ENCODE data around the gene RIOX2. TPM values are rescaled to one million over a fixed set of nuclear protein-coding genes. Genes with fewer than 3 reads are reported as not detected.

The RIOX2 gene
- total RNA-seq, 3 donors from 2014 or later (not counting 1 experiment from before 2014, with no cell fraction given) = 8.7 to 16.2 (median 13.5) TPM

DNA sequence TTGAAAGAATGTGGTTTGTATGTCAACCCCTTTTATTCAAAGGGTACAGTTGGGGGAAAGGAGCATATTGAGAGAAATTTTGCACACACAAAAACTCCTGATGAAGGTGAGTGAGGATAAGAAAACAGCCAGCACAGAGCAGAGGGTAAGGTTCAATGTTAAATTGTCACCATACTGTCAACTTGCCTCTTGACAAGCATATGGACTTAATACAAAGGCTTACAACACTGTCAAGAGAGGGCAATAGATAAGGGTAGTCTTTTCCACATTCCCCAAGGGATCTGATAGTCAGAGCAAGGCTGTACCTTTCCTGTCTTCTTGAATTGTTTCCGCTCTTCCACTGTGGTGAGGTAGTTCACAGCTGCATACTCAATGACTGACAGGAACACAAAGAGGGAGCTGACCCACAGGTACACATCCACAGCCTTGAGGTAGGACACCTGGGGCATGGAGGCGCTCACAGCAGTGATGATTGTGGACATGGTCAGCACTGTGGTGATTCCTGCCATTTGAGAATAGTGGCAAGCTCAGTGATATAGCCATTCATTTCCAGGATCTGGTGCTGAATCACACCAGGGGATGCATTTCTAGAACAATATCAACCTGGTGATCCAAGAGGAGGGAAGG lies 20.4 kb upstream of the RIOX2 start:
- ATAC-seq = no peak
- H3K27ac Mint-ChIP-seq = no peak overlapping the region
- Histone ChIP-seq H3K27ac (ENCODE audit: low read length) (no peak overlapping the region), H3K4me3 (ENCODE audit: low read length) (no peak overlapping the region), H3K27me3 (ENCODE audit: control insufficient read depth, insufficient read depth, low read length) (no peaks in the 10 kb centered on the region), H3K36me3 (ENCODE audit: control insufficient read depth, insufficient read depth, low read length) (no peaks in the 10 kb centered on the region), H3K4me1 (ENCODE audit: control insufficient read depth, insufficient read depth, low read length) (no peaks in the 10 kb centered on the region), H3K9me3 (ENCODE audit: control insufficient read depth, insufficient read depth, low read length) (no peaks in the 10 kb centered on the region)
- no peak for DNase-seq
- H3K4me3 Mint-ChIP-seq = no peak overlapping the region
- no peak for TF ChIP-seq CTCF (IDR thresholded peaks at IDR 0.05)
- no peaks in the 10 kb centered on the region for H3K36me3 Mint-ChIP-seq
- H3K27me3 Mint-ChIP-seq (ENCODE audit: low read depth in 2 of 2) = peaks cover 0 to 33% of the 10 kb centered on the region in 2 donors
- peaks cover 7 to 8% of the 10 kb centered on the region in 2 donors for H3K4me1 Mint-ChIP-seq
- peaks cover 0 to 5% of the 10 kb centered on the region in 2 donors for H3K9me3 Mint-ChIP-seq
- WGBS (ENCODE audit: insufficient coverage) = 86% methylated on average over 2 of the region's 2 CpGs
- intact Hi-C loops (cut with micrococcal nuclease) = no loop called here

- Histone ChIP-seq H3K27ac (ENCODE audit: low read length) (no peak overlapping the region), H3K9me3 (ENCODE audit: control insufficient read depth, insufficient read depth, low read length) (no peaks in the 10 kb centered on the region), H3K36me3 (ENCODE audit: control insufficient read depth, insufficient read depth, low read length) (no peaks in the 10 kb centered on the region), H3K27me3 (ENCODE audit: control insufficient read depth, insufficient read depth, low read length) (no peaks in the 10 kb centered on the region), H3K4me3 (ENCODE audit: low read length) (no peak overlapping the region), H3K4me1 (ENCODE audit: control insufficient read depth, insufficient read depth, low read length) (no peaks in the 10 kb centered on the region)
- H3K4me1 Mint-ChIP-seq = peaks cover 7 to 8% of the 10 kb centered on the region in 2 donors
- 36% methylated on average over 5 of the region's 5 CpGs for WGBS (ENCODE audit: insufficient coverage)
- H3K27me3 Mint-ChIP-seq (ENCODE audit: low read depth in 2 of 2) = peaks cover 0 to 33% of the 10 kb centered on the region in 2 donors
- no peak overlapping the region for H3K27ac Mint-ChIP-seq
- H3K9me3 Mint-ChIP-seq = peaks cover 0 to 5% of the 10 kb centered on the region in 2 donors
- TF ChIP-seq CTCF (IDR thresholded peaks at IDR 0.05) = no peak
- intact Hi-C loops (cut with micrococcal nuclease) = no loop called here
- H3K36me3 Mint-ChIP-seq = no peaks in the 10 kb centered on the region
- peak in 2 of 3 donors; percentile 31 to 49 for ATAC-seq
- DNase-seq = peak in 1 of 2 donors; percentile 57
- no peak overlapping the region for H3K4me3 Mint-ChIP-seq
Measured at GRCh38 chr3:97991293-97991682, 19.1 kb upstream of the RIOX2 start.

DNA sequence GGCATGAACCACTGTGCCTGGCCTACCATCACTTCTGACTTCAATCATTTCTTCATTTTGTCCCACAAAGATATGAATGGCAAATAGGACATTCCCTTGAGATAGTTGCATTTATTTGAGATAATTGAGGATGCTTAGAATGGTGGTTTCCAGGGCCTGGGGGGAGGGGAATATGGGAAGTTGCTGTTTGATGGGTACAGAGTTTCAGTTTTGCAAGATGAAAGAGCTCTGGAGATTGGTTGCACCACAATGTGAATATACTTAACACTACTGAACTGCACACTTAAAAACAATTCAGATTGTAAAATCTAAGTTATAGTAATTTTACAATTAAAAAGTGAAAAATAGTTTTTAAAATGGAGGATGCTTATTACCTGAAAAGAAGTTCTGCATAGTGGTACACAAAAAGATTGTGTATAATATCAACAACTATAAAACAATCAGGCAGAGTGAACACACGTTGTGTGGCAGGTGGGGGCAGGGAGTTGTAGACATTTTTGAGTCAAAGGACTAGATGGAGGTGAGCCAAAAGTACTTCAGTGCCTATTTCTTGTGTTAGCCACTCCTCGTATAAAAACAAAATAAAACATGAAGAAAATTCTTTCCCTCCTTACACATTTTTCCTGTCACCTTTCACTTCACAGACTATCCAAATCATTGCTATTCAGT lies 18.5 kb upstream of the RIOX2 start:
- H3K27ac Mint-ChIP-seq = no peak overlapping the region
- H3K4me3 ChIP-seq (ENCODE audit: low read length) = no peak overlapping the region
- DNase-seq = peak in 1 of 2 donors; percentile 40

More for the DNA sequence above, 18.5 kb upstream of the RIOX2 start:
- H3K4me3 Mint-ChIP-seq = no peak overlapping the region
- peaks cover 0 to 5% of the 10 kb centered on the region in 2 donors for H3K9me3 Mint-ChIP-seq
- H3K4me1 Mint-ChIP-seq = peaks cover 7 to 8% of the 10 kb centered on the region in 2 donors
- no peak for ATAC-seq
- intact Hi-C loops (cut with micrococcal nuclease) = no loop called here
- no peak overlapping the region for H3K27ac ChIP-seq (ENCODE audit: low read length)
- no peaks in the 10 kb centered on the region for H3K36me3 ChIP-seq (ENCODE audit: control insufficient read depth, insufficient read depth, low read length)
- no peaks in the 10 kb centered on the region for H3K27me3 ChIP-seq (ENCODE audit: control insufficient read depth, insufficient read depth, low read length)
- WGBS (ENCODE audit: insufficient coverage) = 83% methylated on average over 1 of the region's 2 CpGs
- H3K36me3 Mint-ChIP-seq = no peaks in the 10 kb centered on the region
- no peak for TF ChIP-seq CTCF (IDR thresholded peaks at IDR 0.05)
- no peaks in the 10 kb centered on the region for H3K9me3 ChIP-seq (ENCODE audit: control insufficient read depth, insufficient read depth, low read length)
- no peaks in the 10 kb centered on the region for H3K4me1 ChIP-seq (ENCODE audit: control insufficient read depth, insufficient read depth, low read length)
- H3K27me3 Mint-ChIP-seq (ENCODE audit: low read depth in 2 of 2) = peaks cover 0 to 33% of the 10 kb centered on the region in 2 donors
